Measurements from ENCODE around the gene TMEM175. TPM values are rescaled to one million over a fixed set of nuclear protein-coding genes. Genes with fewer than 3 reads are reported as not detected.
A peak's percentile ranks its signal among the peaks of the same experiment; 100 is the strongest.

TMEM175 gene
- total RNA-seq, 1 donor from 2014 or later = 21.4 TPM

DNA sequence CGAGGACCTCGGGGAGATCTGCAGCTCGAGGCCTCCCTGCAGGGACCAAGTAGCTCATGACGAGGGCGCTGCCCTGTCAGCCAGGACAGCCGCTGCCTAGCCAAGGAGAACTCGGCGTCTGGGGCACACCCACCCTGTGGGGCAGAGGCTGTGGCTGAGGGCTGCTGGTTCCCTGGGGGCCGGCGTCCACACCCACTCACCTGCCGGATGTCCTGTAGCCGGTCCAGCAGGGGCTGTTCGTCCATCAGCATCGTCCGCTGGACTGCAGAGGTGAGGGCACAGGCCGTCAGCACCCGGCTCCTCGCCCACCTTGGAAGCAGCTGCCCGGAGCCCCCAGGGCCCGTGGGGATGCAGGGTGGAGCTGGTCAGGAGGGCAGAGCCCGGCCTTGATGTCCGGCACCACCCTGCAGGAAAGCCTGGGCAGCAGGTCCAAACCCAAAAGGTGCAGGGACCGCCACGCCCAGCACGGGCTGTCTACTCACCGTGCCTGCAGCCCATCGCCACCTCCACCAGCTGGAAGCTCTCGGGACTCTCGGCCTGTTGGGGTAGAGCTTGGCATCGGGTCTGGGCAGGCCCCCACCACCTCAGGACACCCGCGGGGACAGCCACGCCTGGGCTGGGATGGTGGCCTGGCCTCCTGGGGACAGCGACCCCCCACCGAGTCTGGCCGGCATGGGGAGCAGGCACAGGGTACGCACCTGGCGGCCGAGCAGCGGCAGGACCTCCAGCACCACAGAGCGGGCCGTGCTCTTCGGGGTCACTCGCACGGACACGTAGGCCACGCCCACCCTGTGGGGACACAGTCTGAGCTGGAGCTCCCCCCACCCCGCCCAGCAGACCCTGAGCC is 34.2 kb downstream of the TMEM175 start:
- H3K36me3 Mint-ChIP-seq = no peaks in the 10 kb centered on the region
- TF ChIP-seq, protein P1, sequence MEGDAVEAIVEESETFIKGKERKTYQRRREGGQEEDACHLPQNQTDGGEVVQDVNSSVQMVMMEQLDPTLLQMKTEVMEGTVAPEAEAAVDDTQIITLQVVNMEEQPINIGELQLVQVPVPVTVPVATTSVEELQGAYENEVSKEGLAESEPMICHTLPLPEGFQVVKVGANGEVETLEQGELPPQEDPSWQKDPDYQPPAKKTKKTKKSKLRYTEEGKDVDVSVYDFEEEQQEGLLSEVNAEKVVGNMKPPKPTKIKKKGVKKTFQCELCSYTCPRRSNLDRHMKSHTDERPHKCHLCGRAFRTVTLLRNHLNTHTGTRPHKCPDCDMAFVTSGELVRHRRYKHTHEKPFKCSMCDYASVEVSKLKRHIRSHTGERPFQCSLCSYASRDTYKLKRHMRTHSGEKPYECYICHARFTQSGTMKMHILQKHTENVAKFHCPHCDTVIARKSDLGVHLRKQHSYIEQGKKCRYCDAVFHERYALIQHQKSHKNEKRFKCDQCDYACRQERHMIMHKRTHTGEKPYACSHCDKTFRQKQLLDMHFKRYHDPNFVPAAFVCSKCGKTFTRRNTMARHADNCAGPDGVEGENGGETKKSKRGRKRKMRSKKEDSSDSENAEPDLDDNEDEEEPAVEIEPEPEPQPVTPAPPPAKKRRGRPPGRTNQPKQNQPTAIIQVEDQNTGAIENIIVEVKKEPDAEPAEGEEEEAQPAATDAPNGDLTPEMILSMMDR (conservative IDR thresholded peaks at IDR 0.05) = no peak
- H3K4me1 Mint-ChIP-seq (ENCODE audit: unreplicated experiment) = no peaks in the 10 kb centered on the region
- no peak overlapping the region for H3K27ac Mint-ChIP-seq
- no peaks in the 10 kb centered on the region for H3K27me3 Mint-ChIP-seq
- H3K9me3 Mint-ChIP-seq = no peaks in the 10 kb centered on the region
- H3K4me3 Mint-ChIP-seq = no peak overlapping the region
- no peak for DNase-seq (ENCODE audit: extremely low spot score, unreplicated experiment)

DNA sequence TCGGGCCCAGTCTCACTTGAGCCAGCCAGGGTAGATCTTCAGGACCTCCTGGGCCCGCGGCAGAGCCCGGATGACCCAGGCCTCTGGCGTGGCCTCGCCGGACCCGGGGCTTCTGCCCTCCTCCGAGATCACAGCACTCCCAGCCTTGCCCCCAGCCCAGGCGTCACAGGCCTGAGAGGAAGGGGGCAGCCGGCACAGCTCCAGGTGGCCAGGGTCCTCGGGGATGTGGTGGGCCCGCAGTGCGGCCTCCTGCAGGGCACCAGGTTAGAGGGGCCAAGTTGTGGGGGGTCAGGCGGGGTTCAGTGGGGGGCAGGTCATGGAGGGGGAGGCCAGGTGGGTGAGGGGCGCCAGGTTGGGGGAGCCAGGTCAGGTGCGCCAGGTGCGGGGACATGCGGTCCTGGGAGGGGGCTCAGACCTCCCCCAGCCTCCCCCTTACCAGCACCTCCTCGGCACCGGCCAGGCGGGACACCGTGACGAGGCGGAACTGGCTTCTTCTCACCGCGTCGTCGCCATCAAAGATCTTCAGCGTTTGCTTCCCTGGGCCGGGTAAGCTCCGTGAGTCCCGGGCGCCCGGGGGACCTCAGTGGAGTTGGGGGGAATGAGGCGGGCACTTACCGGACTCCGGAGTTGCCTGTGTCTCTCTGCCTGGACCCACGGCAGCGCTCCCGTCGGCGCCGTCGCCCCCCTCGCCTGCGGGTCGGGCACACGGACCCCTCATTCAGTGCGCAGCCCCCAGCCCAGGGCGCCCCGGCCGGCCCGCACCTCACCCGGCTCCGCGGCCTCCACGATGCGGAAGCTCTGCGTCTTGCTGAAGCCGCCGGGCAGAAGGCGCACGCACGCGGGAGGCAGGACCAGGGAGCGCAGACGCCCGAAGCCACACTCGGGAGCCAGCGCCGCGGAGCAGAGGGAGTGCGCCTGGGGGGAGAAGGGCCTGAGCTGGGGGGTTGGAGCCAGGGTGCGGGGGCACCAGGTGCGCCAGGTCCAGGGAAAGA is 35.1 kb downstream of the TMEM175 start:
- Mint-ChIP-seq H3K9me3 (no peaks in the 10 kb centered on the region), H3K27me3 (no peaks in the 10 kb centered on the region), H3K36me3 (no peaks in the 10 kb centered on the region), H3K4me3 (no peak overlapping the region), H3K27ac (no peak overlapping the region), H3K4me1 (ENCODE audit: unreplicated experiment) (no peaks in the 10 kb centered on the region)
- TF ChIP-seq, protein P1 (conservative IDR thresholded peaks at IDR 0.05) = no peak
- DNase-seq (ENCODE audit: extremely low spot score, unreplicated experiment) = no peak

DNA sequence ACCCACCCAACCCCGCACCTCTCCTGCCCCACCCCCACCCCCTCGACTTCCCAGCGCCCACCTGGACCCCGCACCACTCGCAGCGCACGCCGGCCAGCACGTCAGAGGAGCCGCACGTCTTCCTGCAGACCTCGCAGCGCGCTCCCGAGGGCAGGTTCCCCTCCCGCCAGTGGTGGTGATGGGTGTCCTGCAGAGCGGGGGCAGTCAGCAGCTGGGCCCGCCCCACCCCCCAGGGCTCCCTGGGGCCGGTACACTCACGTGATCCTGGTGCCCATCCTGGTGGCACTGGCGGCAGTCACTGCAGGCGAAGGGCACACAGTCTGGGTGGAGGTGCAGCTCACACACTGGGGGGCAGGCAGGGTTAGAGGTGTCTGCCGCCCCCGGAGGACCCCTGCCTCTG is 36.0 kb downstream of the TMEM175 start:
- no peaks in the 10 kb centered on the region for H3K9me3 Mint-ChIP-seq
- H3K4me3 Mint-ChIP-seq = no peak overlapping the region
- TF ChIP-seq, protein P1 (conservative IDR thresholded peaks at IDR 0.05) = no peak
- no peak for DNase-seq (ENCODE audit: extremely low spot score, unreplicated experiment)
- H3K27ac Mint-ChIP-seq = no peak overlapping the region
- H3K4me1 Mint-ChIP-seq (ENCODE audit: unreplicated experiment) = no peaks in the 10 kb centered on the region
- no peaks in the 10 kb centered on the region for H3K27me3 Mint-ChIP-seq
- H3K36me3 Mint-ChIP-seq = no peaks in the 10 kb centered on the region

DNA sequence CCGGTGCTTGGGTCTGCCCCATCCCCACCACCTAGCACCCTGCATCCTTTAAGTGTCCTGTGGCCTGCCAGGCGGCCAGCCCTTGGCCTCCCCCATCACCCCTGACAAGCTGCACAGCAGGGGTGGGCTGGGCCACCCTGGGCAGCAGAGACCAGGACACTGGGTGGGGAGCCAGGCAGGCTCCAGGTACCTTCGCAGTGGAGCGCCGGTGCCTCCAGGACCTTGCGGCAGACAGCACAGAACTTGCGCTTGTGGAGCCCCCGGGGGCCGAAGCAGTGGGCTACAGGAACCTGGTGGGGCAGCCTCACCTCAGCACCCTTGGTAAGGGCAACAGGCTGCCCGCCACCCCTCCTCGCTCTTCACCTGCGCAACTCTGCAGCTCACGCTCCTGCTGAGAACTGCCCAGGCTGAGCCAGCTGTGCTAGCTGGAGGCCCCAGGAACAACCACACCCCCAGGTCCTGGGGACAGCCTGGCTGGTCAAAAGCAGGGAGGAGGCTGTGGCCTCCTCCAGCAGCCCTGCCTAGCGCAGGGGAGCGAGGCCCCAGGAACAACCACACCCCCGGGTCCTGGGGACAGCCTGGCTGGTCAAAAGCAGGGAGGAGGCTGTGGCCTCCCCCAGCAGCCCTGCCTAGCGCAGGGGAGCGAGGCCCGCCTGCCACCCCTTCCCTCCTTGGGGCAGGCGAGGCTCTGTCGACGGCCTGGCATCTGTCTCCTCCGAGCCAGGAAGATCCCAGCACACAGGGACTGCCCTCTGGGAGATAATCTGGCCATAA is 36.5 kb downstream of the TMEM175 start:
- no peak overlapping the region for H3K4me3 Mint-ChIP-seq
- no peaks in the 10 kb centered on the region for H3K4me1 Mint-ChIP-seq (ENCODE audit: unreplicated experiment)
- no peaks in the 10 kb centered on the region for H3K36me3 Mint-ChIP-seq
- TF ChIP-seq, protein P1 (conservative IDR thresholded peaks at IDR 0.05) = no peak
- DNase-seq (ENCODE audit: extremely low spot score, unreplicated experiment) = no peak
- no peak overlapping the region for H3K27ac Mint-ChIP-seq
- no peaks in the 10 kb centered on the region for H3K9me3 Mint-ChIP-seq
- no peaks in the 10 kb centered on the region for H3K27me3 Mint-ChIP-seq

DNA sequence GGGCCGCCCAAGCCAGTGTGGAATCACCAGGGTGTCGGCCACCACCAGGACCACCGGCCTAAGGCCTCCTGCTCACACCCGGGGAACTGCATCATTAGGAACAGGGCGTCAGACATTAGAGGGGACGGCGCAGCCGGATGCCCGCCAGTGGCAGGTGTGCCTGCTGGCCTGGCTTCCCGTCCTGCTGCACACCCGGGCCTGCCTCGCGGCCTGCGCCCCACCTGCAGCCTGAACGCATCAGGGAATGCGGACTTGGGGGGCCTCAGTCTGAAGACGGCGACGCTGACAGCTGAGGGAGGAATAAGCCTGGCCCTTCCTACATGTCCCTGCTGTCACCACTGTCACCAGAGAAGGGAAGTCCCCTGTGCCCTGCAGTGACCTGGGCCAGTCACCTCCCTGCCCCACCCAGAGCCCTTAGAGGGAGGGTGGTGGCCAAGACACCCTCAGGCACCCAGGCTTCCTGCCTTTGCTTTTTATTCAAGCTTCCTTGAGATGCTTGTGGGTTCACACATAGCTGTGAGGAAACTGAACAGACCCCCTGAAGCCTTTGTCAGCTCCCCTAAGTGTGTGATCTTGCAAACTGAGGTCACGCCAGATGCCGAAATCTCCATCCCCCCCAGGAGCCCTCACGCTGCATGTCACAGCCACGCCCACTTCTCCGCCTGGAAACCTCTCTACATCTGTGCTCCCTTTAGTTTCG is 37.9 kb downstream of the TMEM175 start:
- TF ChIP-seq, protein P1 (conservative IDR thresholded peaks at IDR 0.05) = no peak

More for the DNA sequence above, 37.9 kb downstream of the TMEM175 start:
- H3K4me1 Mint-ChIP-seq (ENCODE audit: unreplicated experiment) = no peaks in the 10 kb centered on the region
- no peaks in the 10 kb centered on the region for H3K9me3 Mint-ChIP-seq
- DNase-seq (ENCODE audit: extremely low spot score, unreplicated experiment) = no peak
- H3K27me3 Mint-ChIP-seq = no peaks in the 10 kb centered on the region
- no peak overlapping the region for H3K27ac Mint-ChIP-seq
- peak overlapping the region; percentile 62 for H3K4me3 Mint-ChIP-seq
- no peaks in the 10 kb centered on the region for H3K36me3 Mint-ChIP-seq

All from type B pancreatic cell (in vitro differentiated cells).